GM20000 (cell line): Measurements from ENCODE around the gene GOSR2.

Experiments used
- DNase-seq: peaks from one replicate; pipeline ENCODE4 v3.0.0; 2012; ENCODE audit warnings: low spot score
- CTCF ChIP-seq: IDR thresholded peaks from 2 replicates; pipeline ENCODE4 v1.5.1; 2012; ENCODE audit warnings: mild to moderate bottlenecking, control low read depth; ENCODE audit errors: extremely low read depth, missing control alignments

Gene GOSR2

GRCh38 chr17:46930051-46930450, 7.1 kb downstream of the GOSR2 start:
- TF ChIP-seq CTCF = no peak
- DNase-seq = no peak

- TF ChIP-seq CTCF = no peak
- DNase-seq = no peak
Measured at GRCh38 chr17:46931596-46931995, 8.6 kb downstream of the GOSR2 start.

- DNase-seq = no peak
- no peak for TF ChIP-seq CTCF
Measured at GRCh38 chr17:46935658-46936266, 12.8 kb downstream of the GOSR2 start.

GRCh38 chr17:46940692-46941404, 17.9 kb downstream of the GOSR2 start:
- peak; percentile 76 for TF ChIP-seq CTCF
- DNase-seq = peak; percentile 79

GRCh38 chr17:46942441-46943217, 19.7 kb downstream of the GOSR2 start:
- TF ChIP-seq CTCF = peak; percentile 90
- DNase-seq = peak; percentile 68

- TF ChIP-seq CTCF = no peak
Measured at GRCh38 chr17:46943218-46943500, 20.2 kb downstream of the GOSR2 start.

More at GRCh38 chr17:46943218-46943500, 20.2 kb downstream of the GOSR2 start:
- DNase-seq = no peak
